ENCODE results near the gene NR6A1.
"Not testable (repeated sequence)": the region's sequence is repeated elsewhere in the genome, so short reads cannot be mapped to it uniquely, and the experiment has no call there.

NR6A1 gene

GRCh38 chr9:124776618-124776953, 5.5 kb upstream of the NR6A1 start:
- no peak for DNase-seq

- DNase-seq, result no peak
These were observed 3.2 kb upstream of the NR6A1 start for GRCh38 chr9:124774129-124774978.

DNA sequence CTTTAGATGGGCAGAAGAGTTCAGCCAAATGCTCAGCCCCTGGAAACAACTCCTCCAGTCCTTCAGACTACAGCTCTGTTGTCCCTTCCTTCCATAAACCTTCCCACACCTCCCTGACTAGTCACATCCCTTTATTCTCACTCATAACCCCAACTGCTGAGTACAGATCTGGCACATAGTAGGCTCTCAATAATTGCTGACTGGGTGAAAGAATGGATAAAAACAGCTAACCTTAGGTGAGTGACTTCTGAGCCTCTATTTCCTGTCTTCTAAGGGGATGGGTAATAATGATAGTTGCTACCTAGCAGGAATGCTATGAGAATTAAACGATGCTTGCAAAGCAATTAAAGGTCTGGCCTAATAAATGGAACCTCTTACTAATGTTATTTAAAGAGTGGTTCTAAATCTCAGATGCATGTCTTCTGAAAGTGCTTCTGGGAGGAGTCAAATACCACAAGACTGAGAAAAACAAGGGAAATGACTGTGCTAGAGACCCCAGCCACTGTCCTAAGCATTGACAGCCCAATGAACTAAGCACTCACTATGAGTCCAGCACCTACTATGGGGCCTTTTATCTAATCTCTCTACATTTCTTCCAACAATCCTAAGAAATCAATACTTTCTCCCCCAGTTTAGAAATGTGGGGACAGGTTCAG, 2.5 kb upstream of the NR6A1 start:
- DNase-seq, result no peak

- DNase-seq, result not testable (repeated sequence)
These were observed 1.8 kb upstream of the NR6A1 start for GRCh38 chr9:124772877-124773276.

- DNase-seq, result peak in 1 of 2 experiments; percentile 16
These were observed 962 bp upstream of the NR6A1 start for GRCh38 chr9:124771867-124772679.

DNA sequence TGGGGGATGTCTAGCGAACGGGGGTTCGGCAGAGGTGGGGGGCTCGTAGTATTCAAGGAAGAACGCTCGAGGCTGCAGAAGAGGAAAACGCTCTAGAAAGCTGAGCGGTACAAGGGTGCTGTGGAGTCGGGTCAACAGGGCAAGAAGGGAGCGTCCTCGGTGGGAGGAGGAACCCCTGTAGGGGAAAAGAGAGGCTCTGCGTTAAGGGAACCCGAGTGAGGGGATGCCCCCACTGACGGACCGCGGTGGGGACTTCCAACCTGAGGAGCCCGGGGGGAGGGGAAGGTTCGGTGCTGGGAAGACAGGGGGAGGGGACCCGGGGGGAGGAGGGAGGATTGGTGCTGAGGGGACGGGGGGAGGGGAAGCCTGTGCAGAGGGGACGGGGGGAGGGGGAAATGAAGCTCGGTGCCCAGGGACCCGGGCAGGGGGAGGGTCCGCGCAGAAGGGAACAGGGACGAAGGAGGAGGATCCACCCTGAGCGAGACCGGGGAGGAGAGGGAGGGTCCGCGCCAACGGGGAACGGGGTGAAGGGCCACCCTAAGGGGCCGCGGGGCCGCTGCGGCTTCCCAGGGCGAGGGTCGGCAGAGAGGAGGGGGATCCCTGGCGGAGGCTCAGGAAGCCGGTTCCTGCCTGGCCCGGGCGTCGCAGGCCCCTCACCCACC, 621 bp downstream of the NR6A1 start:
- DNase-seq, result no peak

- no peak for DNase-seq
These were observed 1.4 kb downstream of the NR6A1 start for GRCh38 chr9:124769549-124770358.

GRCh38 chr9:124768750-124769548, 2.2 kb downstream of the NR6A1 start:
- no peak for DNase-seq

- DNase-seq, result no peak
These were observed 2.8 kb downstream of the NR6A1 start for GRCh38 chr9:124768334-124768733.

- DNase-seq, result no peak
These were observed 3.3 kb downstream of the NR6A1 start for GRCh38 chr9:124767821-124768220.

GRCh38 chr9:124766815-124767554, 4.1 kb downstream of the NR6A1 start:
- DNase-seq, result no peak

- DNase-seq, result no peak
These were observed 4.8 kb downstream of the NR6A1 start for GRCh38 chr9:124766326-124766725.

DNA sequence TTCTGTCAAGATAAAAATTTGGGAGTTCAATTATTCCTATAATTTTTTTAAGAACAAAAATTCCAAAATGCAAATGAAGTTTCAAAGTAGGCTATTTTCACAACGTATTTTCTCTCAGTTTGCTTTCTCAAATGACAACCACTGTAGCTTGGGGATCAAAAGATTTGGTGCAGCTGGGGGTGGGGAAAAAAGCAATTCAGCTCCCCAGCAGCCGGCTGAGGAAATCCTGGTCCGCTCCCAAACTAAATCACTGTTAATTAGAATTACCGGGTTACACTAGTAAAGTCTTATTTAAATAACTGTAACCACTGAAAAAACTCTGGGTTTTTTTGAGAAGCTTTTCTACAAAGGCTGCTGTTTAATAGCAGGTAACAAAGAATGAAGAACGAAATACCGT, 5.7 kb downstream of the NR6A1 start:
- DNase-seq, result no peak

DNA sequence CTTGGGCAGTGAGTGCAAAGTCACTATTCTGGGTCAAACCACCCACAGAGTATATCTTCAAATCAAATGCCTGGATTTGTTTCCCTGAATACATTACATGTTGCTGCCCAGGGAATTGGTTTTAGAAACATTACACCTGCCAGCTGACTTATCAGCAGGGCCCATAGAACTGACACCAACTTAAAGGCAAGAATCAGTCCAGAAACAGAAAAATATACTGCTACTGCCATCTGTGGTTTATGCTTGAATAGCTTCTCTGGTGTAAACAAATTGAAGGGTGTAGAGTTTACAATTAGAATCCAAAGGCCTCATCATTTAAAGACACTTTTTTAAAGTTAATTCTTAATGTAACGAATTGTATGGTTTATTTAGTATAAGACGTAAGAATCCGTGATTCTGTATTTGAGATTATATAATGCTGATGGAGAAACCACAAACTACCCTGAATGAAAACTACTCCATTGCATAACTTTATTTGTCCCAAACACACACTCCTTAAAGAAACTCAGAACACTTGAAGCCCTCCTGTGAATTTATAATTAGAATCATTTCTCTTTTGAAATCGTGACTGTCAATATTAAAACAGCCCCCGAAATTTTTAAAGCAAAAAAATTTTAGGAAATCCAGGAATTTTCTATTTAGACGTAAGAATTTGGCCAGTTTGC, 6.2 kb downstream of the NR6A1 start:
- no peak for DNase-seq

DNA sequence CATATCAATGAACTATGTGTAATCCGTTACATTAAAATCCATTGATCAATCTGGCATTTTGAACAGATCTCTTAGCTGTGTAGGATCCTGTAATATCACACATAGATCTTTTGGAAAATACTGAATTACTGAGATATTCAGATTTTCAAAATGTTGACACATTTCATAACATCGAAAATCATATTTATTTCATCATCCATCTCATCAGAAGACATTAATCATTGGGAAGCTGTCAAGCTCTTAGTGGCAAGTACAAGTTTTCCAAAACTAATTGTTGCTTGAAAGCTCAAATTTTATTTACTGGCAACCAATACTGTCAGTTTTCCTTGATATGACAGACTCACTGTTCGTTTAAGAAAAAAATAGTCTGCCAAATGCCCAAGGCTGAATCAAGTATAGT, 8.5 kb downstream of the NR6A1 start:
- DNase-seq, result no peak

- DNase-seq, result no peak
These were observed 9.4 kb downstream of the NR6A1 start for GRCh38 chr9:124761710-124762109.

DNA sequence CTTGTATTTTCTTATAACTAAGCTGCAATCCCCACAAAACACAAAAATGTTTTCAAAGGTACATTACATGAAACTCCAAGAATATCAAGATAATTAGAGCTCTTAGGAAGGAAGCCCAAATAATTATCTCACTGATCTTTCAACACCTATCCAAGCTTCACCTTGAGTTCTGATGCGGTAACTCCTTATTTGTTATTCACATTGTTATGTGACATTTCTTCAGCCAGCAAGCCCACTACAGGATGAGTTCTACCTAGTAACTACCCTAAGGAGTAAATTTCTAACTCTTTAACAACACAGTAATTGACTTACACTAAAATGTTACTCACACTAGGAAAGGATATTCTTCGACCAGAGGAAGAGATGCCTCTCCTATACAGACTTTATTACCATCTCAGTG, 9.9 kb downstream of the NR6A1 start:
- no peak for DNase-seq

DNA sequence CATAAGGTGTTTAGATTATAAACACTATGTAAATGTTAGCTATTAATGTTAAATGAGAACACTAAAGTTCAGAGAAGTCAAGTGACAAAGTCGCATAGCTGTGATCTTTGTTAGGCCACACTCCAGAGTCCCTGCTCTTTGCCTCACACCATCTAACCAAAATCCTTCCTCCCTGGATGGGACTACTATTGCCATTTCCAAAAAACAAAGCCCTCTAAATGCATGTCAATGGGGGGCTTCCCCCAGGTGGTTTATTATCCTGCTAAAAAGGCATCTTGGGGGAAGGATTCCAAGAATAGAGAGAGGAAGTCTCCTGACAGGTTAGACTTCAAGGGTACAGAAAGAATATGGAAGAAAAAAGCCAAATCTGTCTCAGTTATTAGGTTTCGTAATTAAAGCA, 10.4 kb downstream of the NR6A1 start:
- DNase-seq, result no peak

DNA sequence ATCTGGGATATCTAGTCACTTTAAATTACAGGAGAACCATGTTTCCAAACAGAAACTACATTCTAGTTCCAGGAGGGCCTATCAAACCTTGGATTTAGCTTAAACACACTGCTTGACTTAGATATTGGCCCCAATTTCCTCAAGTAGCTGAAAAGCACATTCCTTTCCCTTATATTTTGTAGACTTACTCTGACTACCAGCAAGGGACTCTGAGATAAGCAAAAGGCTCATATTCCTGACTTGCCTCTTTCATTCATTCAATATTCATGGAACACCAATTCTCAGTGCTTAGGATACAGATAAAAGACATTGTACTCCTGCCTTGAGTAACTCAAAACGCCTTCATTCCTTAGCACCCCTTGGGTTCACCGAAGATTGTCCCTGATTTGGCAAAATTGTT, 11.8 kb downstream of the NR6A1 start:
- no peak for DNase-seq

DNA sequence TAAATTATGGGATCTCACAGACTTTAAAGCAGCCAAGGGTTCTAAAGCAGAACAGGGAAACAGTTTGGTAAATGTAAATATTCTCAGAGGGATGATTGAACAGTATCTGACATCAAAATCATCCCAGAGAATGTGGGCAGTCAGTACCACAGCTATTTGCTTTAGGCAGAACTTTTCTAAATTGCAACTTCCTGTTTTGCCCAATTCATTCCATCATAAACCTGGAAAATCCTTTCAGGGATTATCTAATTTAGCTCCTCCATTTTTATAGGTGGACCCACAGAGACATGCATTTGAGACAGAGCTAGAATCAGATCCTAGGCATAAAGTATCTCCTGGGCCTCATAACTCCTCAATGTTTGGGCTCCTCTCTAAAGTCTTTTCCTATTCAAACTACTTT, 12.4 kb downstream of the NR6A1 start:
- DNase-seq, result no peak

Measured in cerebellar nuclear complex (tissue), 1 donor.